ENCODE measurements around the gene KDF1.
A peak's percentile ranks its signal among the peaks of the same experiment; 100 is the strongest.

KDF1 gene

DNA sequence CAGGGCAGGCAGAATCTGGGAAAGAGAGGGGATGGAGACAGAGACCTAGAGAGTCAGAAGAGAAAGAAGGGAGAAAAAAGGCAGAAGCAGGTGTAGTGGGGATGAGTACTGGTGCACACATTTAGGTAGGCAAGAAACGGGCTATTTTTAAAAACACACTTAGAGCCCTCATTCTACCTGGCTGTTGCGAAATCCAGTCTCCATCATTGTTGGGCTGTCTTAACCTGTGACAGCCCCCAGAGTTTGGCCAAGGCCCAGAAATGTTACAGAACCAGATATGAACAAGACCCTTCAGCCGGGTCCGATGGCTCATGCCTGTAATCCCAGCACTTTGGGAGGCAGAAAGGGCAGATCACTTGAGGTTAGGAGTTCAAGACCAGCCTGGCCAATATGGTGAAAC lies 12.6 kb upstream of the KDF1 start:
- no peaks in the 10 kb centered on the region for H3K9me3 ChIP-seq (ENCODE audit: control insufficient read depth, insufficient read depth, low read length)
- H3K4me1 ChIP-seq (ENCODE audit: control insufficient read depth, insufficient read depth, low read length), result no peaks in the 10 kb centered on the region
- no peak overlapping the region for H3K27ac ChIP-seq (ENCODE audit: low read length)
- H3K36me3 ChIP-seq (ENCODE audit: control insufficient read depth, insufficient read depth, low read length), result no peaks in the 10 kb centered on the region
- H3K4me3 ChIP-seq (ENCODE audit: low read length), result no peak overlapping the region
- H3K27me3 ChIP-seq (ENCODE audit: control insufficient read depth, insufficient read depth, low read length), result no peaks in the 10 kb centered on the region
- no peak for DNase-seq (ENCODE audit: low read depth, low spot score)
- no CpG with 5 or more reads among the region's 4 CpGs for WGBS (ENCODE audit: insufficient coverage, insufficient read length)

DNA sequence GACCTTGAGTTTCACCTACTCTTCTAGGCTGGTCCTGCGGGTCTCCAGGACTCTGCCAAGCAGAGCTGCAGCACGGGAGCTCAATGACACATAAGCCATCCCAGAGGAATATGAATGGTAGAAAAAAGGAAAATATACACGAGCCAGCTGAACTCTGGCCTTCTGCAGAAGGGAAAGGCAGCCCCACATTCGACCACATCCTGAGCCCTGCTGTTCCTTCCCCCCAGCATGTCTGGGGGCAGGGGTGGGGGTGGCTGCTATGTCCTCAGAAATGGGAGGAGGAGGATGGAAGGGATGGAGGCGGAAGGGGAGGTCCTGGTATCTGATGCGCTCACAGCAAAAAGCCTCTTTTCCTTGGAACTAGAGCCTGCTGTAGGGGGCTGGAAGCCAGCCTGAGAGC lies 12.1 kb upstream of the KDF1 start:
- no CpG with 5 or more reads among the region's 6 CpGs for WGBS (ENCODE audit: insufficient coverage, insufficient read length)
- no peak for DNase-seq (ENCODE audit: low read depth, low spot score)
- no peak overlapping the region for H3K4me3 ChIP-seq (ENCODE audit: low read length)
- H3K27ac ChIP-seq (ENCODE audit: low read length), result no peak overlapping the region
- no peaks in the 10 kb centered on the region for H3K36me3 ChIP-seq (ENCODE audit: control insufficient read depth, insufficient read depth, low read length)
- no peaks in the 10 kb centered on the region for H3K4me1 ChIP-seq (ENCODE audit: control insufficient read depth, insufficient read depth, low read length)
- H3K9me3 ChIP-seq (ENCODE audit: control insufficient read depth, insufficient read depth, low read length), result no peaks in the 10 kb centered on the region
- no peaks in the 10 kb centered on the region for H3K27me3 ChIP-seq (ENCODE audit: control insufficient read depth, insufficient read depth, low read length)

- Histone ChIP-seq H3K4me1 (ENCODE audit: control insufficient read depth, insufficient read depth, low read length) (peaks cover 2% of the 10 kb centered on the region; the same call in 1 of the 2 replicates), H3K4me3 (ENCODE audit: low read length) (no peak overlapping the region), H3K27ac (ENCODE audit: low read length) (no peak overlapping the region), H3K36me3 (ENCODE audit: control insufficient read depth, insufficient read depth, low read length) (no peaks in the 10 kb centered on the region), H3K27me3 (ENCODE audit: control insufficient read depth, insufficient read depth, low read length) (no peaks in the 10 kb centered on the region), H3K9me3 (ENCODE audit: control insufficient read depth, insufficient read depth, low read length) (no peaks in the 10 kb centered on the region)
- no peak for DNase-seq (ENCODE audit: low read depth, low spot score)
- no CpG with 5 or more reads among the region's 3 CpGs for WGBS (ENCODE audit: insufficient coverage, insufficient read length)
Observed at GRCh38 chr1:26971590-26971989, 11.3 kb upstream of the KDF1 start.

- WGBS (ENCODE audit: insufficient coverage, insufficient read length), result no CpG with 5 or more reads among the region's 7 CpGs
- no peak overlapping the region for H3K27ac ChIP-seq (ENCODE audit: low read length)
- no peak overlapping the region for H3K4me3 ChIP-seq (ENCODE audit: low read length)
- no peaks in the 10 kb centered on the region for H3K36me3 ChIP-seq (ENCODE audit: control insufficient read depth, insufficient read depth, low read length)
- no peaks in the 10 kb centered on the region for H3K27me3 ChIP-seq (ENCODE audit: control insufficient read depth, insufficient read depth, low read length)
- no peak for DNase-seq (ENCODE audit: low read depth, low spot score)
- H3K9me3 ChIP-seq (ENCODE audit: control insufficient read depth, insufficient read depth, low read length), result no peaks in the 10 kb centered on the region
- H3K4me1 ChIP-seq (ENCODE audit: control insufficient read depth, insufficient read depth, low read length), result peaks cover 4% of the 10 kb centered on the region; the same call in 1 of the 2 replicates
Observed at GRCh38 chr1:26970810-26971209, 10.5 kb upstream of the KDF1 start.

DNA sequence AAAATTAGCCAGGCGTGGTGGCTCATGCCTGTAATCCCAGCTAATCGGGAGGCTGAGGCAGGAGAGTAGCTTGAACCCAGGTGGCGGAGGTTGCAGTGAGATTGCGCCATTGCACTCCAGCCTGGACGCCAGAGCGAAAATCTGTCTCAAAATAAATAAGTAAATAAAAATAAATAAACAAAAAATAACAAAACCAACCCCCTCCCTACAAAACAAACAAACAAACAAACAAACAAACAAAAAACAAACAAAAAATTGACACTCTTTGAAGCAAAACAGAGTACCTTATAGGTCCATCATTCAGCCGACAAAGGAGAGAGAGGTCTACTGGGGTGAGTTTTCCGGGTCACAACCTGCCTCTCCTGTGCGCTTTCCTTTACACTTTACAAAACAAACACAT lies 5.4 kb upstream of the KDF1 start:
- no peaks in the 10 kb centered on the region for H3K9me3 ChIP-seq (ENCODE audit: control insufficient read depth, insufficient read depth, low read length)
- no CpG with 5 or more reads among the region's 9 CpGs for WGBS (ENCODE audit: insufficient coverage, insufficient read length)
- peaks cover 4% of the 10 kb centered on the region; the same call in 1 of the 2 replicates for H3K4me1 ChIP-seq (ENCODE audit: control insufficient read depth, insufficient read depth, low read length)
- H3K36me3 ChIP-seq (ENCODE audit: control insufficient read depth, insufficient read depth, low read length), result no peaks in the 10 kb centered on the region
- 0 out of 2 replicates have a peak, but pooled peaks cover 1% of the 10 kb centered on the region for H3K27me3 ChIP-seq (ENCODE audit: control insufficient read depth, insufficient read depth, low read length)
- no peak overlapping the region for H3K27ac ChIP-seq (ENCODE audit: low read length)
- no peak for DNase-seq (ENCODE audit: low read depth, low spot score)
- no peak overlapping the region for H3K4me3 ChIP-seq (ENCODE audit: low read length)

DNA sequence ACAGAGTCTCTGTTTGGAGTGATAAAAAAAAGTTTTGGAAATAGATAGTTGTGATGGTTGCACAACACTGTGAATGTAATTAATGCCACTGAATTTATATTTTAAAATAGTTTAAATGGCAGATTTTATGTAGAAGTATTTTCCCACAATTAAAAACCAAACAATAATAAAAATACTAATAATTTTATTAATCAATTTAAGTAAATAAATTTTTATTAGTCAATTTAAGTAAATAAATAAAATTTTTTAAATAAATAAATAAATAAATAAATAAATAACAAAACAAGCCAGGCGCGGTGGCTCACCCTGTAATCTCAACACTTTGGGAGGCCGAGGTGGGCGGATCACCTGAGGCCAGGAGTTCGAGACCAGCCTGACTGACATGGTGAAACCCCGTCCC lies 4.9 kb upstream of the KDF1 start:
- Histone ChIP-seq H3K27ac (ENCODE audit: low read length) (no peak overlapping the region), H3K36me3 (ENCODE audit: control insufficient read depth, insufficient read depth, low read length) (no peaks in the 10 kb centered on the region), H3K4me3 (ENCODE audit: low read length) (no peak overlapping the region), H3K4me1 (ENCODE audit: control insufficient read depth, insufficient read depth, low read length) (peaks cover 4% of the 10 kb centered on the region; the same call in 1 of the 2 replicates), H3K27me3 (ENCODE audit: control insufficient read depth, insufficient read depth, low read length) (0 out of 2 replicates have a peak, but pooled peaks cover 1% of the 10 kb centered on the region), H3K9me3 (ENCODE audit: control insufficient read depth, insufficient read depth, low read length) (no peaks in the 10 kb centered on the region)
- WGBS (ENCODE audit: insufficient coverage, insufficient read length), result no CpG with 5 or more reads among the region's 6 CpGs
- DNase-seq (ENCODE audit: low read depth, low spot score), result no peak

GRCh38 chr1:26961826-26962225 lies 1.6 kb upstream of the KDF1 start:
- no peak overlapping the region for H3K27ac ChIP-seq (ENCODE audit: low read length)
- DNase-seq (ENCODE audit: low read depth, low spot score), result no peak
- no CpG with 5 or more reads among the region's 3 CpGs for WGBS (ENCODE audit: insufficient coverage, insufficient read length)

DNA sequence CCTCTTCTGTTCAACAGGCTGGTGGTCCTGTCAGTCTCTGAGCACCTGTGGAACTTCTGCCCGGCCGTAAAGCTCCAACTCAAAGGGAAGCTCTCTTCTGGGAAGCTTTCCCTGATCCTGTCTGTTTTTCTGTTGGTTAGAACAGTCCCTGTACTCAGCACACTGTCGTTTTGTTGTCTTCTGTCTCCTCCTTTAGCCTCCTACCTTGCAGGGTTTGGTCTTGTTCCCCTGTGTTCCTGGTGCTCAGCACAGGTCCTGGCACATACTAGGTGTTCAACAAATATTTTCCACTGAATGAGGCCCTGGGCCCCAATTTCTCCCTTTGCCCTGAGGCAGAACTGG lies 328 bp upstream of the KDF1 start:
- no peaks in the 10 kb centered on the region for H3K36me3 ChIP-seq (ENCODE audit: control insufficient read depth, insufficient read depth, low read length)
- 0 out of 2 replicates have a peak, but pooled peaks cover 1% of the 10 kb centered on the region for H3K27me3 ChIP-seq (ENCODE audit: control insufficient read depth, insufficient read depth, low read length)
- H3K4me3 ChIP-seq (ENCODE audit: low read length), result peak overlapping the region; percentile 97; the same call in 1 of the 2 replicates
- DNase-seq (ENCODE audit: low read depth, low spot score), result no peak
- H3K9me3 ChIP-seq (ENCODE audit: control insufficient read depth, insufficient read depth, low read length), result no peaks in the 10 kb centered on the region
- H3K4me1 ChIP-seq (ENCODE audit: control insufficient read depth, insufficient read depth, low read length), result peaks cover 2% of the 10 kb centered on the region
- WGBS (ENCODE audit: insufficient coverage, insufficient read length), result no CpG with 5 or more reads among the region's 3 CpGs
- H3K27ac ChIP-seq (ENCODE audit: low read length), result no peak overlapping the region

More at GRCh38 chr1:26961826-26962225, 1.6 kb upstream of the KDF1 start:
- Histone ChIP-seq H3K27me3 (ENCODE audit: control insufficient read depth, insufficient read depth, low read length) (0 out of 2 replicates have a peak, but pooled peaks cover 1% of the 10 kb centered on the region), H3K36me3 (ENCODE audit: control insufficient read depth, insufficient read depth, low read length) (no peaks in the 10 kb centered on the region), H3K4me3 (ENCODE audit: low read length) (no peak overlapping the region), H3K4me1 (ENCODE audit: control insufficient read depth, insufficient read depth, low read length) (peaks cover 5% of the 10 kb centered on the region), H3K9me3 (ENCODE audit: control insufficient read depth, insufficient read depth, low read length) (no peaks in the 10 kb centered on the region)

DNA sequence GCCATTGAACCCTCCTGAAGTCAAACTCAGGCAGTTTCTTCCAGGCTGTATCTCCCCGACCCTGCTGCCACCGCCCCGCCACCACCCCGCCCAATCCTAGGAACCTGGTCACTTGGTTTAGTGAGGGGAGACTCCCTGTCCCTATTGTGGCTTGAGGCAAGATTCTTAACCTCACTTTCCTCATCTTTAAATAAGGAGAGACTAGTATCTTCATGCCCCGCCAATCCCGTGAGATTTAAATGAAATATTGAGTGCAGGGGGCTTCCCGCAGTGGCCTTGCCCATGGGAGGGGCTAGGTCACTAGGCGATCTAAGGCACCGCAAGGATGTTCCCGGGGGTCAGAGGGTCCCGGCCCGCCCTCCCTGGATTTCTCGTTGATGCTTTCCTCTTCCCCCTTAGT lies 998 bp downstream of the KDF1 start:
- DNase-seq (ENCODE audit: low read depth, low spot score), result no peak
- Histone ChIP-seq H3K4me3 (ENCODE audit: low read length) (peak overlapping the region; percentile 97; the same call in 1 of the 2 replicates), H3K9me3 (ENCODE audit: control insufficient read depth, insufficient read depth, low read length) (no peaks in the 10 kb centered on the region), H3K27ac (ENCODE audit: low read length) (no peak overlapping the region), H3K27me3 (ENCODE audit: control insufficient read depth, insufficient read depth, low read length) (0 out of 2 replicates have a peak, but pooled peaks cover 1% of the 10 kb centered on the region), H3K4me1 (ENCODE audit: control insufficient read depth, insufficient read depth, low read length) (peaks cover 2% of the 10 kb centered on the region), H3K36me3 (ENCODE audit: control insufficient read depth, insufficient read depth, low read length) (no peaks in the 10 kb centered on the region)
- no CpG with 5 or more reads among the region's 13 CpGs for WGBS (ENCODE audit: insufficient coverage, insufficient read length)

DNA sequence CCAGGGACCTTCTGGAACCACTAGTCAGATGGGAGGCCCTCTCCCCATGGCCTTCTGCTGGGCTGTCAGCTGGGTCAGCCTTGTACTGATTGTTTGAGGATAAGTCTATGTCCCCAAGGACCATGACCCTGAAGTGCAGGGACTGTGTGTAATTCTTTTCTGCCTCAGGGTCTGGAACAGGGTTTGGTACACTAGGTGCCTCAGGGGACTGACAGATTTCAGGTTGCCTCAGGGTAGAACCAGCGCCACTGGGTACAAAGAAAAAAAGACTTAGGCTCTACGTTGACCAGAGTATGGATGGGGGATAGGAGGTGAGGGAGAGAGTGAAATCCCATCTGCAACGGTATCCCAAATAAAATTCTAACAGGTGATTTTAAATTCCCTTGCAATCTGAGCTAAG lies 3.0 kb downstream of the KDF1 start:
- no peak for DNase-seq (ENCODE audit: low read depth, low spot score)
- Histone ChIP-seq H3K4me1 (ENCODE audit: control insufficient read depth, insufficient read depth, low read length) (peaks cover 2% of the 10 kb centered on the region), H3K27ac (ENCODE audit: low read length) (no peak overlapping the region), H3K36me3 (ENCODE audit: control insufficient read depth, insufficient read depth, low read length) (no peaks in the 10 kb centered on the region), H3K4me3 (ENCODE audit: low read length) (no peak overlapping the region), H3K9me3 (ENCODE audit: control insufficient read depth, insufficient read depth, low read length) (no peaks in the 10 kb centered on the region), H3K27me3 (ENCODE audit: control insufficient read depth, insufficient read depth, low read length) (0 out of 2 replicates have a peak, but pooled peaks cover 1% of the 10 kb centered on the region)
- no CpG with 5 or more reads among the region's 3 CpGs for WGBS (ENCODE audit: insufficient coverage, insufficient read length)

GRCh38 chr1:26956321-26956720 lies 3.9 kb downstream of the KDF1 start:
- DNase-seq (ENCODE audit: low read depth, low spot score), result no peak
- Histone ChIP-seq H3K27me3 (ENCODE audit: control insufficient read depth, insufficient read depth, low read length) (no peaks in the 10 kb centered on the region), H3K36me3 (ENCODE audit: control insufficient read depth, insufficient read depth, low read length) (peaks cover 2% of the 10 kb centered on the region; the same call in 1 of the 2 replicates), H3K9me3 (ENCODE audit: control insufficient read depth, insufficient read depth, low read length) (no peaks in the 10 kb centered on the region), H3K4me1 (ENCODE audit: control insufficient read depth, insufficient read depth, low read length) (peaks cover 2% of the 10 kb centered on the region), H3K4me3 (ENCODE audit: low read length) (no peak overlapping the region), H3K27ac (ENCODE audit: low read length) (no peak overlapping the region)
- WGBS (ENCODE audit: insufficient coverage, insufficient read length), result no CpG with 5 or more reads among the region's 3 CpGs

Measured in iPS DF 6.9 (cell line).